Stimulated activated naive CD4-positive, alpha-beta T cell (primary cell): ENCODE measurements around the gene MED13L.
"Not testable (repeated sequence)": the region's sequence is repeated elsewhere in the genome, so short reads cannot be mapped to it uniquely, and the experiment has no call there.

Source experiments
- DNase-seq, 6 experiments: peaks; one replicate each; lab custom pipeline; 2025; lab: John Stamatoyannopoulos, UW

The MED13L gene

GRCh38 chr12:116303066-116303465 is 25.6 kb upstream of the MED13L start:
- DNase-seq = no peak

DNA sequence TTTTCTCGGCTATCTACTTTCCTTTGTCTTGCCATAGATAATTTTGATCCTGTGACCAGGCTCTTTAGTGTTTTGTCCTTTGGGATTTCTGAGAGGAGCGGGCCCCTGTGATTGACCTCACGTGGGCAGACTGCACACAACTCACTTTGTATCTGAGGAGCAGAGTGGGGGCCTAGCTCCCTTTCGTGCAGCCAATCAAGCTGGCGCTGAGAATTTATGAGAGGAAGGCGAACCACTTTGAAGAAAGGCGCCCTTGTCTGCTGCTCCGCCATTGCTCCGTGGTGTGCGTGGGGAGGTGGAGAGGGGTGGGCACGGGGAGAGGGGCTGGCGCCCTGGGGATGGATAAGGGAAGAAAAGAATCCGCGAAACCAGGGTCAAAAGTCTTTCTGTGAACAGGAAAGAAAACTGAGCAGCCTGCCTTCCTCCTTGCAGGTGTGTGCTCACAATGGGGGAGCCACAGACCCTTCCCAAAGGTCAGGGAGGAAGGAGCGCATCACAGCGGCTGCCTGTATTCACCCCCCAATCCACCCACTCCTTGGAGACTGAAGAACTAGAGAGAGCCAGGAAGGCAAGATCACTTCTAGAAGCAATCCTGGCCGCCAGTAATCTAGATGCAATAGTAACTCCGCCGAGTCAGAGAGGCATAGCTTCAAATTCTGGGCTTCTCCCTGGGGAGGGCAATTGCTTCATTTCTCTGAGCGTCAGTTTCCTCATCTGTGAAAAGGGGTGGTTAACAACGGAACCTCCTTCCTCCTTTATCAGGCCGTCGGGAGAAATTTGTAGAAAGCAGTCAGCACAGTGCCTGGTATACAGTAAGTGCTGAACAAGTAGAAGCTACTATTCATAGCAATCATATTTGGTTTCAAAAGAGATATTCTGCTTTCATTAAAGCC is 24.9 kb upstream of the MED13L start:
- no peak for DNase-seq

DNA sequence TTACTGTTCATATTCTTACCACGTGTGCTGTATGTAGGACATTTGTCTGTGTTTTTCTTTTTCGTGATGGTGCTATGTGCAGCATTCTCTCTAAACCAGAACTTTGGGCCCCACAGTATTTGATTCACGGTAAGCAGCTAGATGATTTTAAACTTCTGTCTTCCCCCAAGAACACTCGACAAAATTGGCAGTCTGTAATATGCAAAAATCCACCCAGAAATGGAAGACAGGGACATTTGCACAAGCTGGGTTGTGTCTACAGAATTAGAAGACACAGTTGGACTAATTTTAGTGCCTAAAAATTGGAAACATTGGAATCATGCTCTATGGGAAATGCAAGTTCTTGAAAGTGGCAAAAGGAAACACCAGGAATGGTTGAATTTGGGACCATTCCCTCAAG is 24.1 kb upstream of the MED13L start:
- DNase-seq = no peak

DNA sequence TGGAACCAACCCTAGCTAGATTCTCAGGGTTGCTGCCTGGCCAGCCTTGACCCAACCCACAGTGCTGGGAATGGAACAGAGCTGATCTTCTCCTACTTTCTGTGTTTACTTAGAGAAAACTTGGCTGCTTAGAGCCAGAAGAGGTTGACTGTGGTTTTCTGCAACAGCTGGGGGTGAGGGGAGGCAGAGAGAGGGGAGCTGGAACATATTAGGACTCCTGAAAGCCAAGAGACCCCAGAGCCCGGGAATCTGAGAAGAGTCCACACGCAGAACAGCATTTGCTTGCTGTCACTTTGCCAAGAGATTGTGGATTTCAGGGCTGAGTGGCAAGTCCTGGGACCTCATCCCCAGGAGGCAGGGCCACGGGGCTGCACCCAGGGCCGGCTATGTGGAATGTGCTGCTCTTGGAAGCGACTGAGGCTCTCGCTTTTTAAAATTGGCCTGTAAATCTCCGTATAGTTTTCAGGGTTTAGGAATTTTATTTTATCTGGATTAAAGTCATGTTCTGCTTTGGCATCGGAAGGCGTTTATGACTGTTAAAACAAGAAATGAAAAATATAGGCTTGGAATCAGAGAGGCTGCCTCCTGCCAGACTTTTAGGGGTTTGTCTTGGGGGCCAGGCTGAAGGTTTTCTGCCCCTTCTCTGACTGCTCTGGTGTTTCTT is 22.3 kb upstream of the MED13L start:
- no peak for DNase-seq

DNA sequence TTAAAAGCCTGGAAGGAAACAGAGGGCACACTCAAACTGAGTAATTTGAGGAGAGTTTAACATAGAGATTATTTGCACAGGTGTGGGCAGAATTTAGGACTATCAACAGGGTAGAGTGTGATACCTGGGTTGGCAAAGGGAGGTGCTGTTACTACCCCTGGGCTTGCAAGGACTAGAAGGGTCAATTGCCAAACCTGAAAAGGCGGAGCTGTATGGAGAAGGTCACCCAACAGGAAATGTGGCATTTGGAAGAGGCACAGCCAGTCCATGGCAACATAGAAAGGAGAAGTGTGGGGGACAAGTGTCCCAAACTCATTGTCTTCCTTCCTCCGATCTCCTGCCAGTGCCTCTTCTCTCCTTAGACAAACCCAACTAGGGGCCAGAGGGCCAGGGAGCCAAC is 21.6 kb upstream of the MED13L start:
- DNase-seq = no peak

- DNase-seq = no peak
Measured at GRCh38 chr12:116298578-116298977, 21.1 kb upstream of the MED13L start.

GRCh38 chr12:116297224-116297834 is 19.8 kb upstream of the MED13L start:
- DNase-seq = no peak

GRCh38 chr12:116295327-116296263 is 18.1 kb upstream of the MED13L start:
- DNase-seq = no peak

DNA sequence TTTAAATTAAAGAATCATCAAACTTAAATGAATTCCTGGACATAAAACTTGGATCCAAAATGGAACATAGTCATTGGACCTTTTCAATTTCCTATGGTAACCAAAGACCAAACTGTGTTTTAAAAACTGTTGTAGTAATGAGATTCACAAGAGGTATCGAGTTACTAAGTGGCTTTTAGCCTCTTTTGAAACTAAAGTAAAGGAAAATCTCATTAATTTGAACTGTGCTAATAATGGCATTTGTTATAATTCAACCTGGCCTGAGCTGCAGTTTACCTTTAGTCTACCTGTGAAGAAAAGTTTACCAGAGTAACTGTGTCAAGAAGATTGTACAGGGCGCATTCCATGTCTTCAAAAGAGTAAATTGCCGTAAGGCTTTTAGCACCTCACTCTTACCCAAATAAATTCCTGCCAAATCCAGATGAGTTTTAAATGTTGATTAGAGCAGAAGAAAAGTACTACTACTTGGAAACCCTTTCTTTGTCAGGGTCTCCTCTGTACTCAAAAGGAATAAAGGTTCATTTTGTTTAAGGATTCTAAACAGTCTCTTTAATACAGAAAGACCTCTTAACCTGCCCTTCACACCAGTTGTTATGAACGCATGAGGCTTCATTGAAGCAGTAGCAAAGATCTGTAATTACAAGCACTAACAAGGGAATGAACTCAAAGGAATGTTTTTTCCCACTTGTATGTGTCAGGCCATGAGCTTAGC is 17.1 kb upstream of the MED13L start:
- no peak for DNase-seq

DNA sequence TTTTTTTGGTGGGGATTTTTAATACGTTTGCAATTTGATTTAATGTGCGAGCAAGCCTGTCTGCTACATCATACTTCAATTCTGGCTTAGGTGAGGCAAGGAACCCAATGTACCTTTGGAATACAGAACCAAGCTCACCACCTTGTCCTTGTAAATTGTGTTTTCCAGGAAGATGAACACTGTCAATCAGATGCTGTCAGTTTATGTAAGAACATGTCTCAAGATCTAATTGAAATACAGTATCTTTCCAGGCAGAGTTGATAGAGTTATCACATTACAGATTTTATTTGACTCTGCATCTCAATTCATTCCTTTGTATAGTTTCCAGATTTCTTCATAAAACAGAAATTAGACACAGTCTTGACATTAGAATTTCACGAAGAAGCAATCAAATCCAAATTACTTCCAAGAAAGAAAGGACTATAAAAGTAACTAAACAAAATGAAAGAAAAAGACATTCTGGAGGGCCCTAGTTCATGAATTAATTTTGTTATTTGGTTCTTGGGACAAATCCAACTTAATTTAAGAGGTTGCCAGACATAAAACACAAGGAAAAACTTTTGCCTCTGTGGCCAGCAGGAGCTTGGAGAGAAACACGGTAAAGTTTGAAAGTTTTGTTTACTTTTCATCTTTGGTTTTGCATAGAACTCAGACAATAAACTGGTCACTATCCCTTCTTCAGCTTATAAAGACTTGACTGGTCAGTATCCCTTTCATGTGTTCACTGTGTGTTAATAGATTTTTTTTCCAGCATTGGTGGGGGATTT is 16.4 kb upstream of the MED13L start:
- no peak for DNase-seq

- DNase-seq = no peak
Measured at GRCh38 chr12:116291218-116291617, 13.7 kb upstream of the MED13L start.

DNA sequence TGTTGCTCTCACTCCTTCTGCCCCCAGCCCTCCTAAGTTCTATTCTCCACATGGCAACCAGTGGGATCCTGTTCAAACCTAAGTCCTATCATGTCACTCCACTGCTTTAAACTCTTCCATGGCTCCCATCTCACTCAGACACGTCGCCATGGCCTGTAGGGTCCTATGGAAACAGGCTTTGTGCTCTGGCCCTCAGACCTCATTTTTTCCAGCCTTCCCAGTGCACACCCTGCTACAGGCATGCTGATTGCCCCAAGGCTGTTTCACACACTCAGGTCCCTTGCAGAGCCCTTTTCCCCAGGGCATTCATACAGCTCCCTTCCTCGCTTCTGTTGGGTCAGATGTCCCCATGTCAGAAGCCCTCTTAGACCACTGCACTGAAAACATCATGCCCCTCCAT is 11.2 kb upstream of the MED13L start:
- no peak for DNase-seq

GRCh38 chr12:116287842-116288301 is 10.4 kb upstream of the MED13L start:
- DNase-seq = no peak

- DNase-seq = no peak
Measured at GRCh38 chr12:116284396-116284795, 6.9 kb upstream of the MED13L start.

GRCh38 chr12:116283881-116284280 is 6.4 kb upstream of the MED13L start:
- not testable (repeated sequence) for DNase-seq

DNA sequence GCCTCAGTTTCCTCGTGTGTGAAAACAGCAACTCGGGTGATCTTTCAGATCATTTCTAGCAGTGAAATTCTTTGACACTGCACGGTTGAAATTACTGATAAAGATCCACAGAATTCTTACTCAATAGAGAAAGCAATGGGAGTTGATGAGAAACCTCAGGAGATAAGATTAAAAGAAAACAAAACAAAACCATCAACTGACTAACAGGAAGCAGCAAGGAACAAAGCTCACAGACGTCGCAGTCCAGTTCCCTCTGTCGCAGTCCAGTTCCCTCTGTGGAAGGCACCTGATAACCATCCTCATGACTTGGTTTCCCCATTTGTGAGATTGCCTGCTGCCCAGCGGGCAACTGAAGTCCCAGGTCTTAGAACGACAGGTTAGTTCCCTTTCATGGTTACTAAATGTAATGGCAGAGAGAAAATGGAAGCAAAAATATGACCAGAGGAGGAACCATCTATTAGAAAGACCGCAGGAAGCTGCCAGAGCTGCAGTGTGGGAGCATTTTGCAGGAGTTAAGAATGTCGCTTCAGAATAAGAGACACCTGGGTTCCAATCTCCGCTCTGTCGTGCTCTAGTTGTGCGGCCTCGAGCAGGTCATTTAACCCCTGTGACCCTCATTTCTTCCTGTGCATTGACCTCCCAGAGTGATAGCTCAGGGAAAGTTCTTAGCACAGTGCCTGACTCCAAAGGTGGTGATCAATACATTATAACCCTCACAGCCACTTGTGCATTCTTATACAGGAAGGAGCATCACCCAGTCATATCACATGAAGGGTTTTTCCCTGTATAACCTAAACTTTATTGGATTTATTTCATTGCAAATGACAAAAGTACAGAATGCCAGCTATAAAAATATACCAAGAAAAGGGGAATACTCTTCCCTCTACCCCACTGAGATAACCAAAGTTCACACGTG is 5.1 kb upstream of the MED13L start:
- DNase-seq = no peak

GRCh38 chr12:116280595-116281290 is 3.2 kb upstream of the MED13L start:
- no peak for DNase-seq

- no peak for DNase-seq
Measured at GRCh38 chr12:116278667-116279066, 1.2 kb upstream of the MED13L start.

DNA sequence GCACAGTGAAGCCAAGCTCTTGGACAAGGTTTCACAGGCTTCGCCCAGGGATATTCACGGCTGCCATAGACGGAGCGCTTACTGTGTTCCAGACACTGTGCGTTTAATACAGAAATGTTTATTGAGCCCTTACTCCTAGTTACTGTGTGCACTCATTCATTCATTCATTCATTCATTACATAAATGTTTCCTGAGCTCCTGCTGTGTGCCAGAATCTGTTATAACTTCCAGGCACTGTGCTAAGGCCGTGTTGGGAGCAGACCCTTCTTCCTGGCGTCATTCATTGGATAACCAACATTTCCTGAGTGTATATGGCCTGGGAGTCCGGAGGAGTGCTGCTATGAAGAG is 760 bp upstream of the MED13L start:
- DNase-seq = no peak
